ENCODE results near the gene RRBP1.

The RRBP1 gene

GRCh38 chr20:17638835-17639407, 43.1 kb downstream of the RRBP1 start:
- Histone ChIP-seq H3K27ac (ENCODE audit: low read depth, low read length) (no peak overlapping the region), H3K27me3 (ENCODE audit: control insufficient read depth, insufficient read depth, low read length) (no peaks in the 10 kb centered on the region), H3K4me3 (ENCODE audit: low read depth, low read length) (no peak overlapping the region), H3K9ac (ENCODE audit: low read length) (no peak overlapping the region), H3K36me3 (ENCODE audit: control insufficient read depth, insufficient read depth, low read length) (peaks cover 84% of the 10 kb centered on the region), H3K4me1 (ENCODE audit: control insufficient read depth, insufficient read depth, low read length) (peaks cover 14% of the 10 kb centered on the region; the same call in 1 of the 2 replicates), H3K9me3 (ENCODE audit: control insufficient read depth, insufficient read depth, low read depth, low read length) (no peaks in the 10 kb centered on the region)

- peaks cover 92% of the 10 kb centered on the region for H3K36me3 ChIP-seq (ENCODE audit: control insufficient read depth, insufficient read depth, low read length)
- no peak overlapping the region for H3K27ac ChIP-seq (ENCODE audit: low read depth, low read length)
- H3K27me3 ChIP-seq (ENCODE audit: control insufficient read depth, insufficient read depth, low read length) = no peaks in the 10 kb centered on the region
- H3K4me3 ChIP-seq (ENCODE audit: low read depth, low read length) = no peak overlapping the region
- H3K4me1 ChIP-seq (ENCODE audit: control insufficient read depth, insufficient read depth, low read length) = peaks cover 14% of the 10 kb centered on the region; the same call in 1 of the 2 replicates
- H3K9me3 ChIP-seq (ENCODE audit: control insufficient read depth, insufficient read depth, low read depth, low read length) = no peaks in the 10 kb centered on the region
- no peak overlapping the region for H3K9ac ChIP-seq (ENCODE audit: low read length)
Observed at GRCh38 chr20:17637985-17638640, 43.9 kb downstream of the RRBP1 start.

- no peak overlapping the region for H3K27ac ChIP-seq (ENCODE audit: low read depth, low read length)
Observed at GRCh38 chr20:17637413-17637780, 44.6 kb downstream of the RRBP1 start.

GRCh38 chr20:17636523-17637412, 45.3 kb downstream of the RRBP1 start:
- Histone ChIP-seq H3K27ac (ENCODE audit: low read depth, low read length) (no peak overlapping the region), H3K4me1 (ENCODE audit: control insufficient read depth, insufficient read depth, low read length) (peaks cover 14% of the 10 kb centered on the region; the same call in 1 of the 2 replicates), H3K36me3 (ENCODE audit: control insufficient read depth, insufficient read depth, low read length) (peaks cover 92% of the 10 kb centered on the region), H3K27me3 (ENCODE audit: control insufficient read depth, insufficient read depth, low read length) (no peaks in the 10 kb centered on the region), H3K9ac (ENCODE audit: low read length) (no peak overlapping the region), H3K4me3 (ENCODE audit: low read depth, low read length) (no peak overlapping the region), H3K9me3 (ENCODE audit: control insufficient read depth, insufficient read depth, low read depth, low read length) (no peaks in the 10 kb centered on the region)

More at GRCh38 chr20:17637413-17637780, 44.6 kb downstream of the RRBP1 start:
- Histone ChIP-seq H3K9ac (ENCODE audit: low read length) (no peak overlapping the region), H3K36me3 (ENCODE audit: control insufficient read depth, insufficient read depth, low read length) (peaks cover 92% of the 10 kb centered on the region), H3K27me3 (ENCODE audit: control insufficient read depth, insufficient read depth, low read length) (no peaks in the 10 kb centered on the region), H3K4me1 (ENCODE audit: control insufficient read depth, insufficient read depth, low read length) (peaks cover 14% of the 10 kb centered on the region; the same call in 1 of the 2 replicates), H3K9me3 (ENCODE audit: control insufficient read depth, insufficient read depth, low read depth, low read length) (no peaks in the 10 kb centered on the region), H3K4me3 (ENCODE audit: low read depth, low read length) (no peak overlapping the region)

GRCh38 chr20:17635332-17636244, 46.5 kb downstream of the RRBP1 start:
- H3K9ac ChIP-seq (ENCODE audit: low read length) = peak overlapping the region; percentile 3
- H3K27ac ChIP-seq (ENCODE audit: low read depth, low read length) = no peak overlapping the region
- H3K4me1 ChIP-seq (ENCODE audit: control insufficient read depth, insufficient read depth, low read length) = peaks cover 14% of the 10 kb centered on the region; the same call in 1 of the 2 replicates
- peaks cover 92% of the 10 kb centered on the region for H3K36me3 ChIP-seq (ENCODE audit: control insufficient read depth, insufficient read depth, low read length)
- no peak overlapping the region for H3K4me3 ChIP-seq (ENCODE audit: low read depth, low read length)
- no peaks in the 10 kb centered on the region for H3K9me3 ChIP-seq (ENCODE audit: control insufficient read depth, insufficient read depth, low read depth, low read length)
- H3K27me3 ChIP-seq (ENCODE audit: control insufficient read depth, insufficient read depth, low read length) = no peaks in the 10 kb centered on the region

GRCh38 chr20:17634661-17635331, 47.2 kb downstream of the RRBP1 start:
- H3K9ac ChIP-seq (ENCODE audit: low read length) = no peak overlapping the region

GRCh38 chr20:17633850-17634500, 48.1 kb downstream of the RRBP1 start:
- Histone ChIP-seq H3K4me1 (ENCODE audit: control insufficient read depth, insufficient read depth, low read length) (peaks cover 14% of the 10 kb centered on the region; the same call in 1 of the 2 replicates), H3K4me3 (ENCODE audit: low read depth, low read length) (no peak overlapping the region), H3K27ac (ENCODE audit: low read depth, low read length) (no peak overlapping the region), H3K36me3 (ENCODE audit: control insufficient read depth, insufficient read depth, low read length) (peaks cover 99% of the 10 kb centered on the region), H3K27me3 (ENCODE audit: control insufficient read depth, insufficient read depth, low read length) (no peaks in the 10 kb centered on the region), H3K9me3 (ENCODE audit: control insufficient read depth, insufficient read depth, low read depth, low read length) (no peaks in the 10 kb centered on the region), H3K9ac (ENCODE audit: low read length) (no peak overlapping the region)

More at GRCh38 chr20:17634661-17635331, 47.2 kb downstream of the RRBP1 start:
- Histone ChIP-seq H3K36me3 (ENCODE audit: control insufficient read depth, insufficient read depth, low read length) (peaks cover 92% of the 10 kb centered on the region), H3K27ac (ENCODE audit: low read depth, low read length) (no peak overlapping the region), H3K4me1 (ENCODE audit: control insufficient read depth, insufficient read depth, low read length) (peaks cover 14% of the 10 kb centered on the region; the same call in 1 of the 2 replicates), H3K27me3 (ENCODE audit: control insufficient read depth, insufficient read depth, low read length) (no peaks in the 10 kb centered on the region), H3K9me3 (ENCODE audit: control insufficient read depth, insufficient read depth, low read depth, low read length) (no peaks in the 10 kb centered on the region), H3K4me3 (ENCODE audit: low read depth, low read length) (no peak overlapping the region)

GRCh38 chr20:17633221-17633849, 48.7 kb downstream of the RRBP1 start:
- no peaks in the 10 kb centered on the region for H3K27me3 ChIP-seq (ENCODE audit: control insufficient read depth, insufficient read depth, low read length)
- peaks cover 14% of the 10 kb centered on the region; the same call in 1 of the 2 replicates for H3K4me1 ChIP-seq (ENCODE audit: control insufficient read depth, insufficient read depth, low read length)
- no peaks in the 10 kb centered on the region for H3K9me3 ChIP-seq (ENCODE audit: control insufficient read depth, insufficient read depth, low read depth, low read length)
- H3K4me3 ChIP-seq (ENCODE audit: low read depth, low read length) = no peak overlapping the region
- peaks cover 99% of the 10 kb centered on the region for H3K36me3 ChIP-seq (ENCODE audit: control insufficient read depth, insufficient read depth, low read length)
- no peak overlapping the region for H3K9ac ChIP-seq (ENCODE audit: low read length)
- H3K27ac ChIP-seq (ENCODE audit: low read depth, low read length) = no peak overlapping the region

- Histone ChIP-seq H3K36me3 (ENCODE audit: control insufficient read depth, insufficient read depth, low read length) (peaks cover 98% of the 10 kb centered on the region), H3K4me3 (ENCODE audit: low read depth, low read length) (no peak overlapping the region), H3K9me3 (ENCODE audit: control insufficient read depth, insufficient read depth, low read depth, low read length) (no peaks in the 10 kb centered on the region), H3K9ac (ENCODE audit: low read length) (no peak overlapping the region), H3K27ac (ENCODE audit: low read depth, low read length) (no peak overlapping the region), H3K27me3 (ENCODE audit: control insufficient read depth, insufficient read depth, low read length) (no peaks in the 10 kb centered on the region), H3K4me1 (ENCODE audit: control insufficient read depth, insufficient read depth, low read length) (peaks cover 6% of the 10 kb centered on the region; the same call in 1 of the 2 replicates)
Observed at GRCh38 chr20:17631576-17632319, 50.3 kb downstream of the RRBP1 start.

Data from HUES6 (cell line).